B cell (primary cell): Measurements from ENCODE around the gene EPX. TPM values are rescaled to one million over a fixed set of nuclear protein-coding genes. Genes with fewer than 3 reads are reported as not detected.
A peak's percentile ranks its signal among the peaks of the same experiment; 100 is the strongest.

Source experiments
- ATAC-seq: fragments of 200-7000 bp; cut with Tn5 transposase; one replicate; pipeline ENCODE4 v1.10.0; 2021; ENCODE audit warnings: low read depth, mild to moderate bottlenecking, moderate number of reproducible peaks, moderate library complexity
- CTCF ChIA-PET: fragments of 350-600 bp; sonication (Branson Sonifier 250); formaldehyde crosslinking; loops from one replicate; lab custom pipeline; 2021; ENCODE audit warnings: antibody characterized with exemption, inconsistent platforms; lab: Charles Lee
- POLR2A ChIA-PET: fragments of 350-600 bp; sonication (Branson Sonifier 250); formaldehyde crosslinking; loops from one replicate; lab custom pipeline; 2021; ENCODE audit warnings: antibody characterized with exemption; lab: Charles Lee
- DNase-seq: peaks from one replicate; pipeline ENCODE4 v3.0.0; 2013
- H2AFZ ChIP-seq: 2 replicates; pipeline ENCODE4 v1.6.1; 2012; ENCODE audit warnings: mild to moderate bottlenecking, low read depth, low read length; ENCODE audit not compliant: insufficient read depth, poor library complexity, severe bottlenecking
- H3K27ac ChIP-seq, 2 donors: 1 replicate in 1 of 2; 2 replicates in 1 of 2; pipeline ENCODE4 v1.5.1; 2012 to 2013; ENCODE audit warnings: low read length in 2 of 2, mild to moderate bottlenecking in 2 of 2, moderate library complexity in 1 of 2
- H3K27me3 ChIP-seq, 4 experiments: fragments of 200-600 bp in 1 of 4; sonication (generic) in 1 of 4; replicated peaks in 1 of 4; 1 replicate in 2 of 4; 2 replicates in 2 of 4; pipeline versions ENCODE4 v1.6.1 to v1.7.0; 2013 to 2016; ENCODE audit warnings: low read length in 3 of 4, mild to moderate bottlenecking in 2 of 4, mixed read lengths in 1 of 4, moderate library complexity in 1 of 4; ENCODE audit not compliant: insufficient read depth in 4 of 4, control insufficient read depth in 3 of 4; ENCODE audit errors: control extremely low read depth in 1 of 4
- H3K36me3 ChIP-seq, 2 experiments: replicated peaks in 1 of 2; 1 replicate in 1 of 2; 2 replicates in 1 of 2; pipeline versions ENCODE4 v1.6.1 to v1.7.1; 2013; ENCODE audit warnings: low read length in 1 of 2; ENCODE audit not compliant: insufficient read depth in 2 of 2, control insufficient read depth in 1 of 2; ENCODE audit errors: control extremely low read depth in 1 of 2, extremely low read depth in 1 of 2
- H3K4me1 ChIP-seq, 2 donors: fragments of 200-600 bp in 1 of 2; sonication (generic) in 1 of 2; 1 replicate in 1 of 2; 2 replicates in 1 of 2; pipeline versions ENCODE4 v1.5.1 to v1.6.1; 2013 to 2017; ENCODE audit warnings: low read length in 2 of 2; ENCODE audit not compliant: control insufficient read depth in 2 of 2, insufficient read depth in 2 of 2
- H3K4me2 ChIP-seq: replicated peaks from 2 replicates; pipeline ENCODE3; 2012; ENCODE audit warnings: mild to moderate bottlenecking, low read depth, low read length; ENCODE audit not compliant: poor library complexity, severe bottlenecking
- H3K4me3 ChIP-seq, 5 experiments: fragments of 200-600 bp in 1 of 5; sonication (generic) in 1 of 5; 1 replicate in 3 of 5; 2 replicates in 2 of 5; pipeline versions ENCODE4 v1.5.1 to v1.7.0; 2011 to 2016; ENCODE audit warnings: low read length in 4 of 5, mild to moderate bottlenecking in 4 of 5, low read depth in 2 of 5, control low read depth in 1 of 5, moderate library complexity in 1 of 5; ENCODE audit not compliant: insufficient read depth in 1 of 5; ENCODE audit errors: control extremely low read depth in 1 of 5, extremely low read depth in 1 of 5
- H3K79me2 ChIP-seq: fragments of 200-600 bp; sonication (generic); one replicate; pipeline ENCODE4 v1.6.0; 2016; ENCODE audit warnings: low read length; ENCODE audit not compliant: control insufficient read depth, insufficient read depth
- H3K9ac ChIP-seq: fragments of 200-600 bp; sonication (generic); 2 replicates; pipeline ENCODE4 v1.6.1; 2017; ENCODE audit warnings: mild to moderate bottlenecking, low read length, moderate library complexity
- H3K9me3 ChIP-seq, 3 donors: one replicate each; pipeline versions ENCODE4 v1.6.1 to v1.7.1; 2013; ENCODE audit warnings: low read length in 2 of 3; ENCODE audit not compliant: control insufficient read depth in 2 of 3, insufficient read depth in 1 of 3; ENCODE audit errors: control extremely low read depth in 1 of 3
- H4K20me1 ChIP-seq: 2 replicates; pipeline ENCODE4 v1.6.0; 2012; ENCODE audit warnings: mild to moderate bottlenecking, low read length; ENCODE audit not compliant: insufficient read depth, control insufficient read depth, poor library complexity, severe bottlenecking
- H3K27ac Mint-ChIP-seq: one replicate; pipeline ENCODE4 v1.8.0; 2021; ENCODE audit warnings: mixed read lengths
- H3K27me3 Mint-ChIP-seq: one replicate; pipeline ENCODE4 v1.8.0; 2021; ENCODE audit warnings: mixed read lengths
- H3K4me1 Mint-ChIP-seq: one replicate; pipeline ENCODE4 v1.8.0; 2021; ENCODE audit warnings: mixed read lengths
- H3K4me3 Mint-ChIP-seq: one replicate; pipeline ENCODE4 v1.8.0; 2021; ENCODE audit warnings: mixed read lengths
- H3K9me3 Mint-ChIP-seq: one replicate; pipeline ENCODE4 v1.8.0; 2022; ENCODE audit warnings: mixed read lengths; ENCODE audit not compliant: insufficient read depth
- EZH2 ChIP-seq: IDR thresholded peaks from 2 replicates; pipeline ENCODE4 v1.6.1; 2012; ENCODE audit warnings: borderline replicate concordance, low read depth, mild to moderate bottlenecking, moderate library complexity, low read length; ENCODE audit not compliant: insufficient read depth, poor library complexity, severe bottlenecking
- WGBS: methylation state at CpG from one replicate; pipeline ENCODE4 v1.1.5; 2013; ENCODE audit warnings: missing lambda C conversion rate; ENCODE audit not compliant: insufficient coverage; 5-methylcytosine and 5-hydroxymethylcytosine counted together
- intact Hi-C: fragments of 100-400 bp; cut with micrococcal nuclease; formaldehyde crosslinking; loops from one replicate; pipeline ENCODE4 v1.10.0; 2022
- polyA plus RNA-seq: library from polyadenylated mRNA; depleted of rRNA; stranded (reverse); fragments of >200 nt; gene quantifications from 2 replicates; pipeline ENCODE4 v1.2.3, GENCODE V29; 2012
- total RNA-seq, 2 donors: library from RNA; stranded (reverse); fragments of 120-200 nt in 1 of 2; gene quantifications; 1 replicate in 1 of 2; 2 replicates in 1 of 2; pipeline versions ENCODE4 v1.2.3 to v1.2.4, GENCODE V29; 2013 to 2022
- TF ChIP-seq, protein P1 (sequence below): fragments of 200-600 bp; IDR thresholded peaks from one replicate; pipeline ENCODE4 v1.8.0; 2022; ENCODE audit warnings: antibody characterized with exemption, mild to moderate bottlenecking

The EPX gene
- total and polyA plus RNA-seq, 2 donors (not counting 1 experiment from before 2014, with no cell fraction given) = not detected

DNA sequence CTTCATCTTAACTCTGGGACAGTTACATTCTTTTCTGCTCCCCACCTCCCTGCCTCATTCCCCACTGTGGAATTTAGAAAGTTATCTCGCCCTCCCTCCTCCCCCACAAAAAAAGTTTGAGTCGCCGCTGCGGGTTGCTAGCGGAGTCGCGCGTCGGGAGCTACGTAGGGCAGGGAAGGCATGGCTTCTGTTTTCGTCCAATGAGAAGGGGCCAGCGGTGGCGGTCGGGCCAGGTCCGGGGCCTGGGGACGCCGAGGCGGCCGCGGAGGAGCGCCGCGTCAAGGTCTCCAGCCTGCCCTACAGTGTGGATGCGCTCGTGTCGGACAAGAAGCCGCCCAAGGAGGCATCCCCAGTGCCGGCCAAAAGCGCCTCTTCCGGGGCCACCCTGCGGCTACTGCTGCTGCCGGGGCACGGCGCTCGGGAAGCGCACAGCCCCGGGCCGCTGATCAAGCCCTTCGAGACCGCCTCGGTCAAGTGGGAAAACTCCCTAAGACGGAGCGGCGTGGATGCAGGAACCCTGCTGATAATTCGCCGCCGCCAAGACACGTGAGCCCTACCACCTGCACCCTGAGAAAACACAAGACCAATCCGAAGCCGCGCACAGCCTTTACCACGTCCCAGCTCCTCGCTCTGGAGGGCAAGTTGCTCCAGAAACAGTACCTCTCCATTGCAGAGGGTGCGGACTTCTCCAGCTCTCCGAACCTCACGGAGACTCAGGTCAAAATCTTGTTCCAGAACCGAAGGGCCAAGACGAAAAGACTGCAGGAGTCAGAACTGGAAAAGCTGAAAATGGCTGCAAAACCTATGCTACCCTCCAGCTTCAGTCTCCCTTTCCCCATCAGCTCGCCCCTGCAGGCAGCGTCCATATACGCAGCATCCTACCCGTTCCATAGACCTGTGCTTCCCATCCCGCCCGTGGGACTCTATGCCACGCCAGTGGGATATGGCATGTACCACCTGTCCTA, 35.4 kb upstream of the EPX start:
- Histone ChIP-seq H4K20me1 (no peaks in the 10 kb centered on the region), H3K27me3 (peaks cover 0 to 29% (median 14%) of the 10 kb centered on the region in 4 experiments), H3K9me3 (peaks cover 0 to 11% (median 0%) of the 10 kb centered on the region in 3 donors), H3K4me3 (peak overlapping the region in 4 of 5 experiments; percentile 29 to 62 (median 48)), H3K4me1 (peaks cover 17 to 23% of the 10 kb centered on the region in 2 donors), H3K9ac (peak overlapping the region; percentile 61), H3K79me2 (no peaks in the 10 kb centered on the region), H2AFZ (peak overlapping the region; percentile 82), H3K36me3 (no peaks in the 10 kb centered on the region), H3K4me2 (peak overlapping the region; percentile 76), H3K27ac (no peak overlapping the region)
- ATAC-seq (peak; percentile 31), DNase-seq (peak; percentile 42)
- POLR2A ChIA-PET = no interaction called here
- H3K4me3 Mint-ChIP-seq = peak overlapping the region; percentile 82
- H3K4me1 Mint-ChIP-seq = peaks cover 23% of the 10 kb centered on the region
- 4% methylated on average over 62 of the region's 65 CpGs for WGBS
- H3K27ac Mint-ChIP-seq = no peak overlapping the region
- intact Hi-C loops = no loop called here
- H3K9me3 Mint-ChIP-seq = no peaks in the 10 kb centered on the region
- peaks cover 51% of the 10 kb centered on the region for H3K27me3 Mint-ChIP-seq
- TF ChIP-seq, protein P1, sequence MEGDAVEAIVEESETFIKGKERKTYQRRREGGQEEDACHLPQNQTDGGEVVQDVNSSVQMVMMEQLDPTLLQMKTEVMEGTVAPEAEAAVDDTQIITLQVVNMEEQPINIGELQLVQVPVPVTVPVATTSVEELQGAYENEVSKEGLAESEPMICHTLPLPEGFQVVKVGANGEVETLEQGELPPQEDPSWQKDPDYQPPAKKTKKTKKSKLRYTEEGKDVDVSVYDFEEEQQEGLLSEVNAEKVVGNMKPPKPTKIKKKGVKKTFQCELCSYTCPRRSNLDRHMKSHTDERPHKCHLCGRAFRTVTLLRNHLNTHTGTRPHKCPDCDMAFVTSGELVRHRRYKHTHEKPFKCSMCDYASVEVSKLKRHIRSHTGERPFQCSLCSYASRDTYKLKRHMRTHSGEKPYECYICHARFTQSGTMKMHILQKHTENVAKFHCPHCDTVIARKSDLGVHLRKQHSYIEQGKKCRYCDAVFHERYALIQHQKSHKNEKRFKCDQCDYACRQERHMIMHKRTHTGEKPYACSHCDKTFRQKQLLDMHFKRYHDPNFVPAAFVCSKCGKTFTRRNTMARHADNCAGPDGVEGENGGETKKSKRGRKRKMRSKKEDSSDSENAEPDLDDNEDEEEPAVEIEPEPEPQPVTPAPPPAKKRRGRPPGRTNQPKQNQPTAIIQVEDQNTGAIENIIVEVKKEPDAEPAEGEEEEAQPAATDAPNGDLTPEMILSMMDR = no peak
- TF ChIP-seq EZH2 = no peak
- CTCF ChIA-PET = no interaction called here

DNA sequence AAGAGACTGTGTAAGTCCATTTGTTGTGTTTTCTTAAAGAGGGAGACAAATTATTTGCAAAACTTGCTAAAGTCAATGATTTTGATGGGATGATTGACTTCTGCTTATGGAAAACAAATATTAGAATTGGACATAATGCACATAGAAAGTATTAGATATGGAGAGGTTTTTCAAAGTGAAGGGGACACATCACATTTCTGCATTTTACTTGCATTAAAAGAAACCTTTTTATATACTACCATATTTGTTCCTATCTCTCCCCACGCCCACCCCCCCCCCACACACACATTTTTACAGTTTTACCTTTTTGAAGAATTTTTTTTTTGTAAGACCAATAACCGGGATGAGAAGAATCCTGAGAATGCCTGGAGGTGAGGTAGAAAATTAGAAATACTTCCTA, 34.3 kb upstream of the EPX start:
- H3K27ac ChIP-seq = no peak overlapping the region
- Mint-ChIP-seq H3K4me1 (peaks cover 14% of the 10 kb centered on the region), H3K27ac (no peak overlapping the region), H3K9me3 (no peaks in the 10 kb centered on the region), H3K27me3 (peaks cover 60% of the 10 kb centered on the region), H3K4me3 (no peak overlapping the region)
- H3K4me3 ChIP-seq = no peak overlapping the region
- CTCF ChIA-PET = no interaction called here
- no peak for TF ChIP-seq EZH2
- TF ChIP-seq, protein P1 = no peak
- no peak for DNase-seq
- peaks cover 0 to 11% (median 0%) of the 10 kb centered on the region in 3 donors for H3K9me3 ChIP-seq
- no peak overlapping the region for H3K4me2 ChIP-seq
- WGBS = no CpG with 5 or more reads among the region's 2 CpGs
- no peaks in the 10 kb centered on the region for H3K36me3 ChIP-seq
- no peak overlapping the region for H2AFZ ChIP-seq
- peaks cover 11 to 16% of the 10 kb centered on the region in 2 donors for H3K4me1 ChIP-seq
- POLR2A ChIA-PET = no interaction called here
- no peak overlapping the region for H3K9ac ChIP-seq
- peaks cover 0 to 29% (median 14%) of the 10 kb centered on the region in 4 experiments for H3K27me3 ChIP-seq
- H4K20me1 ChIP-seq = no peaks in the 10 kb centered on the region
- intact Hi-C loops = no loop called here
- ATAC-seq = no peak
- H3K79me2 ChIP-seq = no peaks in the 10 kb centered on the region
